GM20000 (cell line): ENCODE results near the gene C1QB.

Experiments
- DNase-seq: peaks from one replicate; pipeline ENCODE4 v3.0.0; 2012; ENCODE audit warnings: low spot score
- CTCF ChIP-seq: IDR thresholded peaks from 2 replicates; pipeline ENCODE4 v1.5.1; 2012; ENCODE audit warnings: mild to moderate bottlenecking, control low read depth; ENCODE audit errors: extremely low read depth, missing control alignments

The C1QB gene

DNA sequence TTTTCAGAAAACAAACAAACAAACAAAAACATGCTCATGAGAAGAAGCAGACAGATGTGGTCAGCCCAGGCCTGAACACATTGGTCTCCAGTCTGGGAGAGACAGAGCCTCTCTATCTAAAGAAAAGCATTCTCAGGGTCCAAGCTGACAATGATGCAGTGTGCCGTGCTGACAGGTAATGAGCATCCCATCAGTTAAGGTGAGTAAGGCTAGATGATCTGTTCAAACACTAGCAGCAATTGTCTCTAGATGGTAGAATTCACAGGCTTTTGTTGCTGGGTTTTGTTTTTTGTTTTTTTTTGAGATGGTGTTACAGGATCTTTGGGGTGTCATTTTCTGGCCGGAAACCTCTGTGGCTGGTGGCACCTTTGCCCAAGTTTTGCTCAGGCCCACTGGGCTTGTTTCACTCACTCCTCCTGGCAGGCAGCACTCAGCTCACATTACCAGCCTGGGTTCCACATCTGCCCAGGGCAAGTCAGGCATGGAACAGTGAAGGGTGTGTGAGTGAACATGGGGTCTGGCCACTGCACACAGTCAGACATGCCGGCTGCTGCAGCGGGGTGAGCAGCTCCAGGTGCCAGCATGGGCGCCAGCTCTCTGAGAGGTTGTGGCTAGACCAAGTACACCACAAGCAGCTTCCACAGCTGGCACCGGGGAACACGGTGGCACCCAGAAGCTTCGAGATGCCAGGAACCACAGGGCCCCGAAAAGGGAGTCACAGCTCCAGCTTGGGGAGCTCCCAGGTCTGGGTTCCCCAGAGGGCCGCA lies 19.2 kb upstream of the C1QB start:
- DNase-seq: no peak
- no peak for TF ChIP-seq CTCF

DNA sequence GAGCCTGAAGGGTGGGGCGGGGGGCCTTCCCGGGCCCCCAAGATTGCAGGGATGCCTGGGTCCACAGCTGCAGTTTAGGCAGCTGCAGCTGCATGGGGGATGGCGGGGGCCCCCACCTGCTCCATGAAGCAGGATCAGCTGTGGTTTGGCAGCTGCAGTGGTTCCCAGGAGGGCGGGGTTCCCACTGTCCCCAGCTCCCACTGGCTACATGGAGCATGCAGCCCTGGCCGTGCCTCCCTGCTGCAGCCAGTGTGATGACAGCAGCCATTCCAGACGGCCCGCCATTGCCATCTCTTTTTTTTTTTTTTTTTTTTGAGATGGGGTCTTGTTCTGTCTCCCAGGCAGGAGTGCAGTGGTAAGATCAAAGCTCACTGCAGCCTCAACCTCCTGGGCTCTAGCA lies 17.6 kb upstream of the C1QB start:
- no peak for DNase-seq
- TF ChIP-seq CTCF: no peak

- TF ChIP-seq CTCF: no peak
- DNase-seq: no peak
Measured at GRCh38 chr1:22636353-22636752, 16.7 kb upstream of the C1QB start, which contains the start of gene C1QA. TSS of gene C1QA (plus strand) at chr1:22636628. CDS start at chr1:22637617, 989 bp downstream.

GRCh38 chr1:22636927-22637326 lies 16.1 kb upstream of the C1QB start:
- no peak for DNase-seq
- no peak for TF ChIP-seq CTCF

DNA sequence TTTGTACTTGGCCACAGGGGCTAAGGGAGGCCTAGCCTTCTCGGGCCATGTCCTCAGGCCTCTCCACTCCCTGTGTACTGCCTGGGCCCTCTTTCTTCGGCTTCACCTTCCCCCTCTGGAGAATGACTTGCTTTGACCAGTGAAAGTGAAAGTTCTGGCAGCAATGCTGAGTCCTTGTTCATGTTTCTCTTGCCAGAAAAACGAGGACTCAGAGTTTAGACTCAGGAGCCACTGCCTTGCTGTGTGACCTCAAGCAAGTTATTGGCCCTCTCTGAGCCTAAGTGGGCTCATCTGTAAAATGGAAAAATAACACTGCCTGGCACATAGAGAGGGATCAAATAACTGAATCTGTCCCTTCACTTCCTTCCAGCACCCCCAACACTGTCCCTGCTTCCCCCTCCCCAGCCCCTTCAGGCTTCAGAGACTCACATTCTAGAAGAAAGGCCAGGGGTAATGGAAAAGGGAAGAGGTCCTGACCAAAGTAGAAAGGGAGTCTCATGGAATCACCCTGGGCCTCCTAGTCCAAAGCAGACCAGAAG lies 15.1 kb upstream of the C1QB start:
- DNase-seq: no peak
- no peak for TF ChIP-seq CTCF

DNA sequence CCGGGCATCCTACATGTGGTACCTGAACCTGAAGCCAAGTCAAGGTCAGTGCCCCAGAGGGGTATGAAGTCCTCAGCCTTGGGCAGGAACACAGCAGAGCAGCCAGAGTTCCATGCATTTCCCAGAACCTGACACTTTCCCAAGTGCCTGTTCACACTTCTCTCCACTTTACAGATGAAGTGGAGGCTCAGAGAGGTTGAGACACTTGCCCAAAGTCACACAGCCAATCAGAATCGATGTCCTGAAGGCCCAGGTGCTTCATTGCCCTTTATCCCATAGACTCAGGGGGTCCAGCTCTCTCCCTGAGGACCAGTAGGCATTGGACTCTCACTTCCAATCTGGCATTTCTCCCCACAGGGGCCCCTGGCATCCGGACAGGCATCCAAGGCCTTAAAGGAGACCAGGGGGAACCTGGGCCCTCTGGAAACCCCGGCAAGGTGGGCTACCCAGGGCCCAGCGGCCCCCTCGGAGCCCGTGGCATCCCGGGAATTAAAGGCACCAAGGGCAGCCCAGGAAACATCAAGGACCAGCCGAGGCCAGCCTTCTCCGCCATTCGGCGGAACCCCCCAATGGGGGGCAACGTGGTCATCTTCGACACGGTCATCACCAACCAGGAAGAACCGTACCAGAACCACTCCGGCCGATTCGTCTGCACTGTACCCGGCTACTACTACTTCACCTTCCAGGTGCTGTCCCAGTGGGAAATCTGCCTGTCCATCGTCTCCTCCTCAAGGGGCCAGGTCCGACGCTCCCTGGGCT lies 14.4 kb upstream of the C1QB start:
- TF ChIP-seq CTCF: no peak
- no peak for DNase-seq

- DNase-seq: no peak
Measured at GRCh38 chr1:22639286-22639685, 13.8 kb upstream of the C1QB start.

More at GRCh38 chr1:22639286-22639685, 13.8 kb upstream of the C1QB start:
- no peak for TF ChIP-seq CTCF
